ENCODE data around the gene PHGDH. TPM values are rescaled to one million over a fixed set of nuclear protein-coding genes. Genes with fewer than 3 reads are reported as not detected.

Gene PHGDH
- total RNA-seq, 1 donor from 2014 or later: 60.8 TPM

- Histone ChIP-seq H3K4me1 (peaks cover 5% of the 10 kb centered on the region), H3K9me3 (no peaks in the 10 kb centered on the region), H3K27ac (no peak overlapping the region), H3K36me3 (no peaks in the 10 kb centered on the region), H3K4me3 (no peak overlapping the region), H3K27me3 (ENCODE audit: low read depth) (no peaks in the 10 kb centered on the region)
- TF ChIP-seq CTCF (IDR thresholded peaks at IDR 0.05): no peak
- ATAC-seq (no peak), DNase-seq (no peak)
- intact Hi-C loops (cut with DNase I): no loop called here
Measured at GRCh38 chr1:119673171-119673940, 38.4 kb upstream of the PHGDH start.

- ATAC-seq (no peak), DNase-seq (no peak)
- intact Hi-C loops (cut with DNase I): no loop called here
- Histone ChIP-seq H3K9me3 (no peaks in the 10 kb centered on the region), H3K27ac (no peak overlapping the region), H3K4me1 (peaks cover 5% of the 10 kb centered on the region), H3K4me3 (no peak overlapping the region), H3K36me3 (no peaks in the 10 kb centered on the region), H3K27me3 (ENCODE audit: low read depth) (no peaks in the 10 kb centered on the region)
- no peak for TF ChIP-seq CTCF (IDR thresholded peaks at IDR 0.05)
Measured at GRCh38 chr1:119674111-119674526, 37.6 kb upstream of the PHGDH start.

- Histone ChIP-seq H3K27ac (no peak overlapping the region), H3K4me3 (peak overlapping the region; percentile 44), H3K36me3 (no peaks in the 10 kb centered on the region), H3K4me1 (peaks cover 5% of the 10 kb centered on the region), H3K27me3 (ENCODE audit: low read depth) (no peaks in the 10 kb centered on the region), H3K9me3 (no peaks in the 10 kb centered on the region)
- TF ChIP-seq CTCF (IDR thresholded peaks at IDR 0.05): no peak
- DNase-seq: no peak
- intact Hi-C loops (cut with DNase I): no loop called here
- peak in 1 of 2 donors; percentile 93 for ATAC-seq
Measured at GRCh38 chr1:119674835-119675289, 36.9 kb upstream of the PHGDH start.

- DNase-seq (peak; percentile 60), ATAC-seq (peak; percentile 88 to 91)
- intact Hi-C loops (cut with DNase I): no loop called here
- no peaks in the 10 kb centered on the region for H3K36me3 ChIP-seq
- H3K4me3 ChIP-seq: peak overlapping the region; percentile 44
- H3K27me3 ChIP-seq (ENCODE audit: low read depth): no peaks in the 10 kb centered on the region
- peaks cover 5% of the 10 kb centered on the region for H3K4me1 ChIP-seq
- peak overlapping the region; percentile 43 for H3K27ac ChIP-seq
- peak; percentile 87 for TF ChIP-seq CTCF (IDR thresholded peaks at IDR 0.05)
- no peaks in the 10 kb centered on the region for H3K9me3 ChIP-seq
Measured at GRCh38 chr1:119675349-119676345, 36.1 kb upstream of the PHGDH start.

GRCh38 chr1:119676571-119677206 is 35.0 kb upstream of the PHGDH start:
- DNase-seq (no peak), ATAC-seq (peak; percentile 45 to 52)
- H3K9me3 ChIP-seq: no peaks in the 10 kb centered on the region
- peaks cover 5% of the 10 kb centered on the region for H3K4me1 ChIP-seq
- H3K27ac ChIP-seq: peak overlapping the region; percentile 43
- H3K4me3 ChIP-seq: no peak overlapping the region
- no peak for TF ChIP-seq CTCF (IDR thresholded peaks at IDR 0.05)
- H3K36me3 ChIP-seq: no peaks in the 10 kb centered on the region
- intact Hi-C loops (cut with DNase I): no loop called here
- H3K27me3 ChIP-seq (ENCODE audit: low read depth): no peaks in the 10 kb centered on the region
